Neural progenitor cell (in vitro differentiated cells): ENCODE data around the gene CUTA. TPM values are rescaled to one million over a fixed set of nuclear protein-coding genes. Genes with fewer than 3 reads are reported as not detected.

Experiments
- DNase-seq: peaks from one replicate; pipeline ENCODE4 v3.0.0-alpha.2; 2016; ENCODE audit warnings: low spot score
- H2AFZ ChIP-seq: fragments of 200-600 bp; sonication (generic); replicated peaks from 2 replicates; pipeline ENCODE4 v1.6.1; 2016; ENCODE audit warnings: antibody characterized with exemption
- H3F3A ChIP-seq: fragments of 200-600 bp; sonication (generic); 2 replicates; pipeline ENCODE4 v1.6.1; 2016; ENCODE audit warnings: antibody characterized with exemption, low read depth
- H3K27ac ChIP-seq: fragments of 200-600 bp; sonication (generic); 2 replicates; pipeline ENCODE4 v1.5.1; 2016; ENCODE audit warnings: mild to moderate bottlenecking
- H3K27me3 ChIP-seq: fragments of 200-600 bp; sonication (generic); 2 replicates; pipeline ENCODE4 v1.6.1; 2016; ENCODE audit warnings: mild to moderate bottlenecking, moderate library complexity
- H3K36me3 ChIP-seq: fragments of 200-600 bp; sonication (generic); 2 replicates; pipeline ENCODE4 v1.5.1; 2016
- H3K4me1 ChIP-seq: fragments of 200-600 bp; sonication (generic); 2 replicates; pipeline ENCODE4 v1.6.1; 2016; ENCODE audit warnings: mixed run types
- H3K4me2 ChIP-seq: fragments of 200-600 bp; sonication (generic); 2 replicates; pipeline ENCODE4 v1.6.1; 2016
- H3K4me3 ChIP-seq: fragments of 200-600 bp; sonication (generic); 2 replicates; pipeline ENCODE4 v1.5.1; 2016
- H3K79me2 ChIP-seq: fragments of 200-600 bp; sonication (generic); 2 replicates; pipeline ENCODE4 v1.6.1; 2016; ENCODE audit warnings: low read depth
- H3K9ac ChIP-seq: fragments of 200-600 bp; sonication (generic); 2 replicates; pipeline ENCODE4 v1.6.1; 2016
- H3K9me3 ChIP-seq: fragments of 200-600 bp; sonication (generic); 2 replicates; pipeline ENCODE4 v1.5.1; 2016; ENCODE audit warnings: low read depth
- H4K20me1 ChIP-seq: fragments of 200-600 bp; sonication (generic); 2 replicates; pipeline ENCODE4 v1.6.1; 2016; ENCODE audit warnings: low read depth
- H3K27ac Mint-ChIP-seq: 3 replicates; pipeline ENCODE4 v1.8.0; 2021; ENCODE audit warnings: mixed read lengths
- H3K27me3 Mint-ChIP-seq: 2 replicates; pipeline ENCODE4 v1.8.0; 2022; ENCODE audit warnings: low read depth, mild to moderate bottlenecking, inconsistent platforms, moderate library complexity, mixed read lengths; ENCODE audit not compliant: insufficient read depth
- H3K36me3 Mint-ChIP-seq: 3 replicates; pipeline ENCODE4 v1.8.0; 2021; ENCODE audit warnings: mixed read lengths
- H3K4me1 Mint-ChIP-seq: 3 replicates; pipeline ENCODE4 v1.8.0; 2021; ENCODE audit warnings: mixed read lengths
- H3K4me3 Mint-ChIP-seq: 3 replicates; pipeline ENCODE4 v1.8.0; 2021; ENCODE audit warnings: mild to moderate bottlenecking, moderate library complexity, mixed read lengths
- H3K9me3 Mint-ChIP-seq: 3 replicates; pipeline ENCODE4 v1.8.0; 2020; ENCODE audit warnings: mixed read lengths
- CTCF ChIP-seq: fragments of 200-600 bp; sonication (generic); IDR thresholded peaks from 2 replicates; pipeline ENCODE4 v1.5.1; 2017; ENCODE audit warnings: antibody characterized with exemption, mild to moderate bottlenecking
- EZH2 ChIP-seq: fragments of 200-600 bp; sonication (generic); IDR thresholded peaks from 2 replicates; pipeline ENCODE4 v1.6.1; 2017; ENCODE audit warnings: antibody characterized with exemption, mild to moderate bottlenecking, moderate library complexity
- EZH2phosphoT487 ChIP-seq: fragments of 200-600 bp; sonication (generic); IDR thresholded peaks from 2 replicates; pipeline ENCODE4 v1.6.1; 2017; ENCODE audit warnings: antibody characterized with exemption
- total RNA-seq: library from RNA; depleted of rRNA; stranded (reverse); fragments of >200 nt; gene quantifications from 2 replicates; pipeline ENCODE4 v1.2.3, GENCODE V29; 2015; ENCODE audit warnings: low replicate concordance

Gene CUTA
- total RNA-seq, 1 donor from 2014 or later = 118 TPM

GRCh38 chr6:33443025-33443424 lies 25.1 kb upstream of the CUTA start:
- no peak overlapping the region for H3K27ac ChIP-seq
- Mint-ChIP-seq H3K36me3 (peaks cover 58% of the 10 kb centered on the region), H3K4me3 (no peak overlapping the region), H3K27me3 (peaks cover 9% of the 10 kb centered on the region), H3K4me1 (no peaks in the 10 kb centered on the region), H3K9me3 (no peaks in the 10 kb centered on the region), H3K27ac (no peak overlapping the region)
- H3K9ac ChIP-seq = no peak overlapping the region
- H3K4me2 ChIP-seq = no peak overlapping the region
- H3K4me3 ChIP-seq = no peak overlapping the region
- no peaks in the 10 kb centered on the region for H3K9me3 ChIP-seq
- H4K20me1 ChIP-seq = peaks cover 15% of the 10 kb centered on the region
- DNase-seq = no peak
- H3K27me3 ChIP-seq = no peaks in the 10 kb centered on the region
- no peaks in the 10 kb centered on the region for H3K4me1 ChIP-seq
- no peak overlapping the region for H2AFZ ChIP-seq
- H3K79me2 ChIP-seq = no peaks in the 10 kb centered on the region
- TF ChIP-seq EZH2 (no peak), CTCF (no peak), EZH2phosphoT487 (no peak)
- H3K36me3 ChIP-seq = peaks cover 6% of the 10 kb centered on the region
- no peaks in the 10 kb centered on the region for H3F3A ChIP-seq

- H3K36me3 Mint-ChIP-seq = peaks cover 56% of the 10 kb centered on the region
- no peaks in the 10 kb centered on the region for H3K27me3 ChIP-seq
- no peak overlapping the region for H3K4me3 Mint-ChIP-seq
- no peak overlapping the region for H3K4me2 ChIP-seq
- no peaks in the 10 kb centered on the region for H3K4me1 ChIP-seq
- no peak overlapping the region for H3K4me3 ChIP-seq
- no peaks in the 10 kb centered on the region for H3K9me3 Mint-ChIP-seq
- peaks cover 9% of the 10 kb centered on the region for H3K27me3 Mint-ChIP-seq
- no peak overlapping the region for H3K9ac ChIP-seq
- H3K4me1 Mint-ChIP-seq = no peaks in the 10 kb centered on the region
- no peaks in the 10 kb centered on the region for H3K9me3 ChIP-seq
- no peak overlapping the region for H3K27ac ChIP-seq
- H3K27ac Mint-ChIP-seq = peak overlapping the region; percentile 17
- no peak for TF ChIP-seq EZH2phosphoT487
- TF ChIP-seq CTCF = no peak
- no peak for TF ChIP-seq EZH2
- H3K36me3 ChIP-seq = peaks cover 6% of the 10 kb centered on the region
- H4K20me1 ChIP-seq = peaks cover 15% of the 10 kb centered on the region
- H2AFZ ChIP-seq = no peak overlapping the region
- no peak for DNase-seq
- peaks cover 2% of the 10 kb centered on the region for H3K79me2 ChIP-seq
- no peaks in the 10 kb centered on the region for H3F3A ChIP-seq
These were observed 24.4 kb upstream of the CUTA start for GRCh38 chr6:33442283-33442682.

GRCh38 chr6:33441457-33441856 lies 23.6 kb upstream of the CUTA start:
- Histone ChIP-seq H3K4me3 (no peak overlapping the region), H3K27ac (no peak overlapping the region), H3K4me1 (no peaks in the 10 kb centered on the region), H3K27me3 (no peaks in the 10 kb centered on the region), H3K9me3 (no peaks in the 10 kb centered on the region), H3K4me2 (no peak overlapping the region), H3K36me3 (peaks cover 12% of the 10 kb centered on the region), H4K20me1 (peaks cover 15% of the 10 kb centered on the region), H3K79me2 (peaks cover 10% of the 10 kb centered on the region), H3K9ac (no peak overlapping the region), H2AFZ (no peak overlapping the region), H3F3A (no peaks in the 10 kb centered on the region)
- H3K9me3 Mint-ChIP-seq = no peaks in the 10 kb centered on the region
- no peak overlapping the region for H3K4me3 Mint-ChIP-seq
- no peak for DNase-seq
- peaks cover 4% of the 10 kb centered on the region for H3K27me3 Mint-ChIP-seq
- peaks cover 57% of the 10 kb centered on the region for H3K36me3 Mint-ChIP-seq
- no peak overlapping the region for H3K27ac Mint-ChIP-seq
- H3K4me1 Mint-ChIP-seq = no peaks in the 10 kb centered on the region
- TF ChIP-seq CTCF = no peak
- TF ChIP-seq EZH2phosphoT487 = no peak
- no peak for TF ChIP-seq EZH2
